GM23338 (cell line): ENCODE data around the gene MBOAT1. TPM values are rescaled to one million over a fixed set of nuclear protein-coding genes. Genes with fewer than 3 reads are reported as not detected.

ENCODE experiments used
- ATAC-seq: fragments of 200-7000 bp; cut with Tn5 transposase; 3 replicates; pipeline ENCODE4 v1.9.1; 2020
- DNase-seq: peaks from one replicate; pipeline ENCODE4 v3.0.0-alpha.2; 2015; ENCODE audit warnings: low spot score
- H2AFZ ChIP-seq: fragments of 200-600 bp; sonication (generic); 2 replicates; pipeline ENCODE4 v1.8.0; 2016; ENCODE audit warnings: antibody characterized with exemption, mild to moderate bottlenecking, moderate library complexity
- H3F3A ChIP-seq: fragments of 200-600 bp; sonication (generic); replicated peaks from 2 replicates; pipeline ENCODE4 v1.8.0; 2017; ENCODE audit warnings: antibody characterized with exemption, mixed run types, low read depth
- H3K27ac ChIP-seq: fragments of 200-600 bp; sonication (generic); 2 replicates; pipeline ENCODE4 v1.6.1; 2016; ENCODE audit warnings: low read depth
- H3K27me3 ChIP-seq: fragments of 200-600 bp; sonication (generic); 2 replicates; pipeline ENCODE4 v1.8.0; 2016; ENCODE audit warnings: mild to moderate bottlenecking, mixed run types, moderate library complexity; ENCODE audit not compliant: insufficient read depth
- H3K36me3 ChIP-seq: fragments of 200-600 bp; sonication (generic); 2 replicates; pipeline ENCODE4 v1.8.0; 2016; ENCODE audit warnings: mild to moderate bottlenecking; ENCODE audit not compliant: insufficient read depth
- H3K4me1 ChIP-seq: fragments of 200-600 bp; sonication (generic); 2 replicates; pipeline ENCODE4 v1.8.0; 2016; ENCODE audit warnings: mild to moderate bottlenecking, moderate library complexity; ENCODE audit not compliant: insufficient read depth
- H3K4me2 ChIP-seq: fragments of 200-600 bp; sonication (generic); 2 replicates; pipeline ENCODE4 v1.7.1; 2017; ENCODE audit warnings: mixed run types
- H3K4me3 ChIP-seq: fragments of 200-600 bp; sonication (generic); 2 replicates; pipeline ENCODE4 v1.6.1; 2016; ENCODE audit warnings: mixed run types
- H3K79me2 ChIP-seq: fragments of 200-600 bp; sonication (generic); replicated peaks from 2 replicates; pipeline ENCODE4 v1.8.0; 2017; ENCODE audit warnings: mild to moderate bottlenecking; ENCODE audit not compliant: insufficient read depth
- H3K9me2 ChIP-seq: fragments of 200-600 bp; sonication (generic); 2 replicates; pipeline ENCODE4 v1.8.0; 2017; ENCODE audit not compliant: insufficient read depth
- H4K20me1 ChIP-seq: fragments of 200-600 bp; sonication (generic); replicated peaks from 2 replicates; pipeline ENCODE4 v1.8.0; 2017; ENCODE audit warnings: mild to moderate bottlenecking; ENCODE audit not compliant: insufficient read depth
- H3K27ac Mint-ChIP-seq: 2 replicates; pipeline ENCODE4 v1.8.0; 2020; ENCODE audit warnings: inconsistent platforms, mild to moderate bottlenecking, moderate library complexity, mixed read lengths
- H3K27me3 Mint-ChIP-seq: 3 replicates; pipeline ENCODE4 v1.8.0; 2022; ENCODE audit warnings: low read depth, mild to moderate bottlenecking, moderate library complexity, mixed read lengths, inconsistent platforms; ENCODE audit not compliant: insufficient read depth, poor library complexity
- H3K36me3 Mint-ChIP-seq: 3 replicates; pipeline ENCODE4 v1.8.0; 2021; ENCODE audit warnings: low read depth, mild to moderate bottlenecking, inconsistent platforms, moderate library complexity, mixed read lengths
- H3K4me1 Mint-ChIP-seq: 3 replicates; pipeline ENCODE4 v1.8.0; 2020; ENCODE audit warnings: mild to moderate bottlenecking, inconsistent platforms, mixed read lengths
- H3K4me3 Mint-ChIP-seq: 3 replicates; pipeline ENCODE4 v1.8.0; 2021; ENCODE audit warnings: moderate library complexity, mild to moderate bottlenecking, inconsistent platforms, mixed read lengths
- H3K9me3 Mint-ChIP-seq: 3 replicates; pipeline ENCODE4 v1.8.0; 2020; ENCODE audit warnings: moderate library complexity, mild to moderate bottlenecking, inconsistent platforms, mixed read lengths
- CREB1 ChIP-seq: fragments of 250-450 bp; sonication (Bioruptor Pico); IDR thresholded peaks from 2 replicates; pipeline ENCODE4 v1.5.0; 2020; ENCODE audit warnings: low read depth, mild to moderate bottlenecking, moderate library complexity
- EZH2 ChIP-seq: fragments of 200-600 bp; sonication (generic); IDR thresholded peaks from one replicate; pipeline ENCODE4 v1.8.0; 2017; ENCODE audit warnings: antibody characterized with exemption, mild to moderate bottlenecking, low read depth; ENCODE audit not compliant: unreplicated experiment
- POLR2AphosphoS5 ChIP-seq: IDR thresholded peaks from 2 replicates; pipeline ENCODE4 v1.6.1; 2016; ENCODE audit warnings: antibody characterized with exemption, low read depth
- polyA plus RNA-seq: library from polyadenylated mRNA; unstranded; fragments of >200 nt; fragmentation: Nextera tagmentation; extraction: Ambion mirVana; gene quantifications from 2 replicates; pipeline ENCODE4 v1.2.1, GENCODE V29; 2016
- total RNA-seq: library from RNA; depleted of rRNA; stranded (reverse); fragments of >200 nt; shearing (Covaris generic); gene quantifications from 2 replicates; pipeline ENCODE4 v1.2.3, GENCODE V29; 2014
- TF ChIP-seq, protein P1 (sequence below): fragments of 250-450 bp; sonication (Bioruptor Pico); IDR thresholded peaks from 2 replicates; pipeline ENCODE4 v1.5.0; 2020; ENCODE audit warnings: mild to moderate bottlenecking, moderate library complexity
- TF ChIP-seq, protein P2 (sequence below): IDR thresholded peaks from one replicate; pipeline ENCODE4 v1.6.1; 2018; ENCODE audit warnings: antibody characterized with exemption; ENCODE audit not compliant: unreplicated experiment

Gene MBOAT1
- total and polyA plus RNA-seq, 2 experiments from 2014 or later, result 3.8 to 18.6 TPM

DNA sequence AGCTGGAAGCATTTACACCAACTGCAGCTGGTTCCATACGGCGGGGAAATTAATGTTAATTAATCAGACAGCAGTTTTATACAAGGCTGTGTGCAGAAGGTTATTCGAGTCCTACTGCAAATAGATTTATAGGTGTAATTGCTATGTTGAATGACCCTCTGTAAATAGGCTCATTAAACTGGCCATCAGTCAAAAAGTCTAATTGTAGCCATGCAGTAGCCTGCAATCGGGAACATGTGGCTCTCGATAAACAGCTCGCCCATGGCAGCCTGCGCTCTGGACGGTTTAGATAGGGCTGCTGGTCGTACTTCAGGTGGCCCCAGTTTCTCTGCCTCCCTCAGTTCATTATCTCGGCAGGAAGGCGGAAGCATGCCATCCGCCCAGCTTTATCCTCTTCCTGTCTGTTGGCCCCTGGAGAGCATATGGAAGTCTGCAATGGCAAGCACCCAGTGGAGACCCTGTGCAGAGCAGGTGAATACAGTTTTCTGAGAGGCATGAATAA, 143.2 kb downstream of the MBOAT1 start (continued):
- TF ChIP-seq, protein P1, sequence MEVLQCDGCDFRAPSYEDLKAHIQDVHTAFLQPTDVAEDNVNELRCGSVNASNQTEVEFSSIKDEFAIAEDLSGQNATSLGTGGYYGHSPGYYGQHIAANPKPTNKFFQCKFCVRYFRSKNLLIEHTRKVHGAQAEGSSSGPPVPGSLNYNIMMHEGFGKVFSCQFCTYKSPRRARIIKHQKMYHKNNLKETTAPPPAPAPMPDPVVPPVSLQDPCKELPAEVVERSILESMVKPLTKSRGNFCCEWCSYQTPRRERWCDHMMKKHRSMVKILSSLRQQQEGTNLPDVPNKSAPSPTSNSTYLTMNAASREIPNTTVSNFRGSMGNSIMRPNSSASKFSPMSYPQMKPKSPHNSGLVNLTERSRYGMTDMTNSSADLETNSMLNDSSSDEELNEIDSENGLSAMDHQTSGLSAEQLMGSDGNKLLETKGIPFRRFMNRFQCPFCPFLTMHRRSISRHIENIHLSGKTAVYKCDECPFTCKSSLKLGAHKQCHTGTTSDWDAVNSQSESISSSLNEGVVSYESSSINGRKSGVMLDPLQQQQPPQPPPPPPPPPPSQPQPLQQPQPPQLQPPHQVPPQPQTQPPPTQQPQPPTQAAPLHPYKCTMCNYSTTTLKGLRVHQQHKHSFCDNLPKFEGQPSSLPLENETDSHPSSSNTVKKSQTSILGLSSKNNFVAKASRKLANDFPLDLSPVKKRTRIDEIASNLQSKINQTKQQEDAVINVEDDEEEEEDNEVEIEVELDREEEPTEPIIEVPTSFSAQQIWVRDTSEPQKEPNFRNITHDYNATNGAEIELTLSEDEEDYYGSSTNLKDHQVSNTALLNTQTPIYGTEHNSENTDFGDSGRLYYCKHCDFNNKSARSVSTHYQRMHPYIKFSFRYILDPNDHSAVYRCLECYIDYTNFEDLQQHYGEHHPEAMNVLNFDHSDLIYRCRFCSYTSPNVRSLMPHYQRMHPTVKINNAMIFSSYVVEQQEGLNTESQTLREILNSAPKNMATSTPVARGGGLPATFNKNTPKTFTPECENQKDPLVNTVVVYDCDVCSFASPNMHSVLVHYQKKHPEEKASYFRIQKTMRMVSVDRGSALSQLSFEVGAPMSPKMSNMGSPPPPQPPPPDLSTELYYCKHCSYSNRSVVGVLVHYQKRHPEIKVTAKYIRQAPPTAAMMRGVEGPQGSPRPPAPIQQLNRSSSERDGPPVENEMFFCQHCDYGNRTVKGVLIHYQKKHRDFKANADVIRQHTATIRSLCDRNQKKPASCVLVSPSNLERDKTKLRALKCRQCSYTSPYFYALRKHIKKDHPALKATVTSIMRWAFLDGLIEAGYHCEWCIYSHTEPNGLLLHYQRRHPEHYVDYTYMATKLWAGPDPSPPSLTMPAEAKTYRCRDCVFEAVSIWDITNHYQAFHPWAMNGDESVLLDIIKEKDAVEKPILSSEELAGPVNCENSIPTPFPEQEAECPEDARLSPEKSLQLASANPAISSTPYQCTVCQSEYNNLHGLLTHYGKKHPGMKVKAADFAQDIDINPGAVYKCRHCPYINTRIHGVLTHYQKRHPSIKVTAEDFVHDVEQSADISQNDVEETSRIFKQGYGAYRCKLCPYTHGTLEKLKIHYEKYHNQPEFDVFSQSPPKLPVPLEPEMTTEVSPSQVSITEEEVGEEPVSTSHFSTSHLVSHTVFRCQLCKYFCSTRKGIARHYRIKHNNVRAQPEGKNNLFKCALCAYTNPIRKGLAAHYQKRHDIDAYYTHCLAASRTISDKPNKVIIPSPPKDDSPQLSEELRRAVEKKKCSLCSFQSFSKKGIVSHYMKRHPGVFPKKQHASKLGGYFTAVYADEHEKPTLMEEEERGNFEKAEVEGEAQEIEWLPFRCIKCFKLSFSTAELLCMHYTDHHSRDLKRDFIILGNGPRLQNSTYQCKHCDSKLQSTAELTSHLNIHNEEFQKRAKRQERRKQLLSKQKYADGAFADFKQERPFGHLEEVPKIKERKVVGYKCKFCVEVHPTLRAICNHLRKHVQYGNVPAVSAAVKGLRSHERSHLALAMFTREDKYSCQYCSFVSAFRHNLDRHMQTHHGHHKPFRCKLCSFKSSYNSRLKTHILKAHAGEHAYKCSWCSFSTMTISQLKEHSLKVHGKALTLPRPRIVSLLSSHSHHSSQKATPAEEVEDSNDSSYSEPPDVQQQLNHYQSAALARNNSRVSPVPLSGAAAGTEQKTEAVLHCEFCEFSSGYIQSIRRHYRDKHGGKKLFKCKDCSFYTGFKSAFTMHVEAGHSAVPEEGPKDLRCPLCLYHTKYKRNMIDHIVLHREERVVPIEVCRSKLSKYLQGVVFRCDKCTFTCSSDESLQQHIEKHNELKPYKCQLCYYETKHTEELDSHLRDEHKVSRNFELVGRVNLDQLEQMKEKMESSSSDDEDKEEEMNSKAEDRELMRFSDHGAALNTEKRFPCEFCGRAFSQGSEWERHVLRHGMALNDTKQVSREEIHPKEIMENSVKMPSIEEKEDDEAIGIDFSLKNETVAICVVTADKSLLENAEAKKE (CRISPR knock-in tag), result no peak
- TF ChIP-seq CREB1 (CRISPR knock-in tag), result no peak

DNA sequence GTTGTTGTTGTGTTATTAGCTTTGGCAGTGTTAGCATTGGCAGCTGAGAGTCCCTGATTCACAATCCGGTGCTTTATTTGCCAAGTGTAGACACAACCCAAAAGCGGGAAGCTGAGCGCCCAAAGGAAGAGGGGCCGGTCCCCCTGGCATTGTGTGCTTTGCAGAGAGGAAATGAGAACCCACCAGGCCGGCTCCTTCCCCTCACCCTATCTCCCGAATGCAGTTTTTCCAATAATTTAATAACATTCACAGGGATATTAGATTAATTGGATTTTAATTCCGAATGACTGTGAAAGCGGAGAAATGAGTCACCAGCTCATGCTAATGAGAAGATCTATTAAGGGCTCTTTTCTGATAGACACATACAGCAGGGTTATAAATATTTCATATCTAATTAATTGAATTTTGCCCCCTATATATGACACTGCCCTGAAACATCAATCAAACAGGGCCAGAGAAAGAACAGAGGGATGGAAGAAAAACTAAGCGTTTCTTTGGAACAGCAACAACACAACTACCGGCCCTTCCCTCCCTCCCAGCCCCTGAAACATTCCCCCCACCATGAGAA, 143.8 kb downstream of the MBOAT1 start:
- no peak overlapping the region for H3K4me3 ChIP-seq
- H3K4me2 ChIP-seq, result no peak overlapping the region
- H3F3A ChIP-seq, result no peaks in the 10 kb centered on the region
- ATAC-seq (no peak), DNase-seq (no peak)
- Mint-ChIP-seq H3K27me3 (peaks cover 2% of the 10 kb centered on the region), H3K9me3 (peaks cover 19% of the 10 kb centered on the region), H3K27ac (no peak overlapping the region), H3K36me3 (peaks cover 8% of the 10 kb centered on the region; the same call in 2 of the 3 replicates), H3K4me3 (no peak overlapping the region), H3K4me1 (no peaks in the 10 kb centered on the region)
- no peak overlapping the region for H3K27ac ChIP-seq
- H2AFZ ChIP-seq, result no peak overlapping the region
- no peaks in the 10 kb centered on the region for H3K27me3 ChIP-seq
- peaks cover 4% of the 10 kb centered on the region; the same call in 1 of the 2 replicates for H3K36me3 ChIP-seq
- H4K20me1 ChIP-seq, result no peaks in the 10 kb centered on the region
- H3K79me2 ChIP-seq, result no peaks in the 10 kb centered on the region
- no peaks in the 10 kb centered on the region for H3K4me1 ChIP-seq
- H3K9me2 ChIP-seq, result no peaks in the 10 kb centered on the region
- no peak for TF ChIP-seq EZH2
- TF ChIP-seq, protein P2, sequence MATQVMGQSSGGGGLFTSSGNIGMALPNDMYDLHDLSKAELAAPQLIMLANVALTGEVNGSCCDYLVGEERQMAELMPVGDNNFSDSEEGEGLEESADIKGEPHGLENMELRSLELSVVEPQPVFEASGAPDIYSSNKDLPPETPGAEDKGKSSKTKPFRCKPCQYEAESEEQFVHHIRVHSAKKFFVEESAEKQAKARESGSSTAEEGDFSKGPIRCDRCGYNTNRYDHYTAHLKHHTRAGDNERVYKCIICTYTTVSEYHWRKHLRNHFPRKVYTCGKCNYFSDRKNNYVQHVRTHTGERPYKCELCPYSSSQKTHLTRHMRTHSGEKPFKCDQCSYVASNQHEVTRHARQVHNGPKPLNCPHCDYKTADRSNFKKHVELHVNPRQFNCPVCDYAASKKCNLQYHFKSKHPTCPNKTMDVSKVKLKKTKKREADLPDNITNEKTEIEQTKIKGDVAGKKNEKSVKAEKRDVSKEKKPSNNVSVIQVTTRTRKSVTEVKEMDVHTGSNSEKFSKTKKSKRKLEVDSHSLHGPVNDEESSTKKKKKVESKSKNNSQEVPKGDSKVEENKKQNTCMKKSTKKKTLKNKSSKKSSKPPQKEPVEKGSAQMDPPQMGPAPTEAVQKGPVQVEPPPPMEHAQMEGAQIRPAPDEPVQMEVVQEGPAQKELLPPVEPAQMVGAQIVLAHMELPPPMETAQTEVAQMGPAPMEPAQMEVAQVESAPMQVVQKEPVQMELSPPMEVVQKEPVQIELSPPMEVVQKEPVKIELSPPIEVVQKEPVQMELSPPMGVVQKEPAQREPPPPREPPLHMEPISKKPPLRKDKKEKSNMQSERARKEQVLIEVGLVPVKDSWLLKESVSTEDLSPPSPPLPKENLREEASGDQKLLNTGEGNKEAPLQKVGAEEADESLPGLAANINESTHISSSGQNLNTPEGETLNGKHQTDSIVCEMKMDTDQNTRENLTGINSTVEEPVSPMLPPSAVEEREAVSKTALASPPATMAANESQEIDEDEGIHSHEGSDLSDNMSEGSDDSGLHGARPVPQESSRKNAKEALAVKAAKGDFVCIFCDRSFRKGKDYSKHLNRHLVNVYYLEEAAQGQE, result no peak
- TF ChIP-seq, protein P1 (CRISPR knock-in tag), result no peak
- TF ChIP-seq POLR2AphosphoS5, result no peak
